Spleen (tissue), 11 donors: Measurements from ENCODE around the gene GJD3. TPM values are rescaled to one million over a fixed set of nuclear protein-coding genes. Genes with fewer than 3 reads are reported as not detected.

ENCODE experiments used
- DNase-seq: peaks from one replicate; pipeline ENCODE4 v3.0.0-alpha.2; 2020
- H3K27ac ChIP-seq, 8 donors: fragments of 200-600 bp; sonication (generic) in 7 of 8; 1 replicate in 4 of 8; 2 replicates in 4 of 8; pipeline versions ENCODE4 v1.5.0 to v1.8.0; 2016 to 2021; ENCODE audit warnings: inconsistent platforms in 4 of 8, mild to moderate bottlenecking in 4 of 8, moderate library complexity in 1 of 8
- H3K27me3 ChIP-seq, 7 donors: fragments of 200-600 bp; sonication (generic) in 6 of 7; replicated peaks in 1 of 7; 1 replicate in 4 of 7; 2 replicates in 3 of 7; pipeline versions ENCODE4 v1.5.0 to v1.8.0; 2016 to 2021; ENCODE audit warnings: inconsistent platforms in 3 of 7, mild to moderate bottlenecking in 1 of 7
- H3K36me3 ChIP-seq, 6 donors: fragments of 200-600 bp; sonication (generic) in 5 of 6; 1 replicate in 4 of 6; 2 replicates in 2 of 6; pipeline versions ENCODE4 v1.5.0 to v1.8.0; 2016 to 2021; ENCODE audit warnings: inconsistent platforms in 2 of 6
- H3K4me1 ChIP-seq, 6 donors: fragments of 200-600 bp; sonication (generic) in 5 of 6; 1 replicate in 3 of 6; 2 replicates in 3 of 6; pipeline versions ENCODE4 v1.5.0 to v1.8.0; 2016 to 2021; ENCODE audit warnings: inconsistent platforms in 3 of 6
- H3K4me3 ChIP-seq, 8 donors: fragments of 200-600 bp; sonication (generic) in 7 of 8; 1 replicate in 4 of 8; 2 replicates in 4 of 8; pipeline versions ENCODE4 v1.5.0 to v1.8.0; 2016 to 2021; ENCODE audit warnings: inconsistent platforms in 4 of 8, mild to moderate bottlenecking in 4 of 8, moderate library complexity in 2 of 8
- H3K9me3 ChIP-seq, 8 donors: fragments of 200-600 bp; sonication (generic) in 7 of 8; 1 replicate in 4 of 8; 2 replicates in 4 of 8; pipeline versions ENCODE4 v1.5.0 to v1.8.0; 2016 to 2021; ENCODE audit warnings: inconsistent platforms in 4 of 8
- POLR2A ChIP-seq, 3 donors: fragments of 450-650 bp; IDR thresholded peaks; one replicate each; pipeline ENCODE4 v1.5.1; 2017; ENCODE audit warnings: antibody characterized with exemption in 3 of 3, mild to moderate bottlenecking in 1 of 3
- POLR2AphosphoS5 ChIP-seq, 3 donors: sonication (generic); formaldehyde crosslinking; IDR thresholded peaks; one replicate each; pipeline ENCODE4 v1.5.1; 2017; ENCODE audit warnings: antibody characterized with exemption in 3 of 3
- WGBS, 5 donors: extraction: QIAGEN DNeasy Blood & Tissue Kit in 3 of 5; methylation state at CpG; one replicate each; pipeline versions ENCODE4 v1.1.5 to v1.1.7; 2013 to 2018; 5-methylcytosine and 5-hydroxymethylcytosine counted together
- intact Hi-C: fragments of 100-400 bp; cut with DNase I; formaldehyde crosslinking; loops from one replicate; pipeline ENCODE4 v1.15.0; 2023; ENCODE audit warnings: low total_unique reads
- polyA plus RNA-seq, 3 donors: library from polyadenylated mRNA; stranded (reverse); fragments of 200-250 nt; gene quantifications; one replicate each; pipeline ENCODE4 v1.2.1, GENCODE V29; 2013
- total RNA-seq, 7 donors: library from RNA; depleted of rRNA in 3 of 7; stranded (reverse); fragments of >200 nt in 3 of 7; fragmentation: NEBNext Ultra II Directional in 4 of 7; extraction: Animal tissue kit (Norgen Biotek cat#: 25700) in 4 of 7; gene quantifications; one replicate each; pipeline versions ENCODE4 v1.1.0 to v1.2.1, GENCODE V29; 2016 to 2021
- TF ChIP-seq, protein P1 (sequence below), 11 experiments: fragments of 200-600 bp in 7 of 11; fragments of 450-650 bp in 4 of 11; sonication (generic) in 4 of 11; IDR thresholded peaks in 8 of 11; conservative IDR thresholded peaks in 3 of 11; 1 replicate in 7 of 11; 2 replicates in 4 of 11; pipeline versions ENCODE4 v1.4.0 to v1.8.0; 2016 to 2021; ENCODE audit warnings: antibody characterized with exemption in 11 of 11, inconsistent platforms in 4 of 11, mild to moderate bottlenecking in 1 of 11
- donor health status: healthy with polysubstance abuse.
- donor health status: DM: no; HTN: no; CAD: no; lungs with moderate emphysema.
- donor health status: DM: no; HTN: no; CAD: no.
- donor health status: Bipolar disorder and iron deficiency.
- donor health status: healthy.
- donor health status: DM: no; HTN: no; CAD: no.
- donor health status: DM: yes; HTN: yes; CAD: no.

Gene GJD3
- total and polyA plus RNA-seq, 10 donors, result 0.20 to 15.0 (median 8.6) TPM

- H3K9me3 ChIP-seq, result no peaks in the 10 kb centered on the region
- TF ChIP-seq, protein P1, sequence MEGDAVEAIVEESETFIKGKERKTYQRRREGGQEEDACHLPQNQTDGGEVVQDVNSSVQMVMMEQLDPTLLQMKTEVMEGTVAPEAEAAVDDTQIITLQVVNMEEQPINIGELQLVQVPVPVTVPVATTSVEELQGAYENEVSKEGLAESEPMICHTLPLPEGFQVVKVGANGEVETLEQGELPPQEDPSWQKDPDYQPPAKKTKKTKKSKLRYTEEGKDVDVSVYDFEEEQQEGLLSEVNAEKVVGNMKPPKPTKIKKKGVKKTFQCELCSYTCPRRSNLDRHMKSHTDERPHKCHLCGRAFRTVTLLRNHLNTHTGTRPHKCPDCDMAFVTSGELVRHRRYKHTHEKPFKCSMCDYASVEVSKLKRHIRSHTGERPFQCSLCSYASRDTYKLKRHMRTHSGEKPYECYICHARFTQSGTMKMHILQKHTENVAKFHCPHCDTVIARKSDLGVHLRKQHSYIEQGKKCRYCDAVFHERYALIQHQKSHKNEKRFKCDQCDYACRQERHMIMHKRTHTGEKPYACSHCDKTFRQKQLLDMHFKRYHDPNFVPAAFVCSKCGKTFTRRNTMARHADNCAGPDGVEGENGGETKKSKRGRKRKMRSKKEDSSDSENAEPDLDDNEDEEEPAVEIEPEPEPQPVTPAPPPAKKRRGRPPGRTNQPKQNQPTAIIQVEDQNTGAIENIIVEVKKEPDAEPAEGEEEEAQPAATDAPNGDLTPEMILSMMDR (IDR thresholded peaks at IDR 0.05 in 8 of 11, conservative IDR thresholded peaks at IDR 0.05 in 3 of 11), result peak in 1 of 11 experiments; percentile 1
- peak in 2 of 3 donors; percentile 61 to 71 for TF ChIP-seq POLR2AphosphoS5 (IDR thresholded peaks at IDR 0.05)
- no peak for TF ChIP-seq POLR2A (IDR thresholded peaks at IDR 0.05)
- H3K27me3 ChIP-seq, result no peaks in the 10 kb centered on the region
- peaks cover 61 to 99% (median 92%) of the 10 kb centered on the region in 6 donors for H3K4me1 ChIP-seq
- peak; percentile 84 for DNase-seq
- WGBS, 5 donors, result 46 to 60% (median 60%) methylated on average over 36 to 38 of the region's 38 CpGs
- H3K36me3 ChIP-seq, result no peaks in the 10 kb centered on the region
- H3K27ac ChIP-seq, result peak overlapping the region; percentile 83 to 97 (median 92)
- intact Hi-C loops, result no loop called here
- H3K4me3 ChIP-seq, result peak overlapping the region in 6 of 8 donors; percentile 85 to 100 (median 96)
Measured at GRCh38 chr17:40316571-40317344, 47.8 kb downstream of the GJD3 start.

- intact Hi-C loops, result no loop called here
- DNase-seq, result no peak
- H3K4me3 ChIP-seq, result peak overlapping the region in 1 of 8 donors; percentile 85
Measured at GRCh38 chr17:40315678-40316570, 48.6 kb downstream of the GJD3 start.

DNA sequence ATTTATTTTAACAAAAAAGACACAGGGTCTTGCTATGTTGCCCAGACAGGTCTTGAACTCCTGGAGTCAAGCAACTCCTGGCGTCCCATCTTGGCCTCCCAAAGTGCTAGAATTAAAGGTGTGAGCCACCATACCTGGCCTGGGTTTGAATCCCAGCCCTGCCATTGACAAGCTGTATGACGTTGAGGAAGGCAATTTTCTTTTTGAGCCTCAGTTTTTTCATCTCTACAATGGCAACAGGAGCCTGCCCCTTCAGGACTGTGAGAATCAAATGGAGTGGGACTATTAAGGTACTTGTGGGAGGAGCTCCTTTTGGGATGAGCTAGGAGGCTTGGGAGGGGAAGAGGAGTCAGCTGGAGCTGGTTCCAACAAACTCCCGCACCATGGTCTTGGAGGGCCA is 49.3 kb downstream of the GJD3 start:
- 86 to 90% (median 89%) methylated on average over 3 of the region's 3 CpGs for WGBS, 5 donors
- Histone ChIP-seq H3K27ac (peak overlapping the region in 4 of 8 donors; percentile 38 to 97 (median 58)), H3K9me3 (no peaks in the 10 kb centered on the region), H3K36me3 (no peaks in the 10 kb centered on the region), H3K4me1 (peaks cover 61 to 99% (median 92%) of the 10 kb centered on the region in 6 donors), H3K27me3 (no peaks in the 10 kb centered on the region), H3K4me3 (no peak overlapping the region)
- TF ChIP-seq POLR2A (IDR thresholded peaks at IDR 0.05) (no peak), POLR2AphosphoS5 (IDR thresholded peaks at IDR 0.05) (no peak)
- TF ChIP-seq, protein P1 (IDR thresholded peaks at IDR 0.05 in 8 of 11, conservative IDR thresholded peaks at IDR 0.05 in 3 of 11), result no peak
- intact Hi-C loops, result no loop called here
- DNase-seq, result no peak

More at GRCh38 chr17:40315678-40316570, 48.6 kb downstream of the GJD3 start:
- 45 to 57% (median 52%) methylated on average over 7 to 9 of the region's 9 CpGs for WGBS, 5 donors
- Histone ChIP-seq H3K9me3 (no peaks in the 10 kb centered on the region), H3K27me3 (no peaks in the 10 kb centered on the region), H3K36me3 (no peaks in the 10 kb centered on the region), H3K4me1 (peaks cover 61 to 99% (median 92%) of the 10 kb centered on the region in 6 donors), H3K27ac (peak overlapping the region in 6 of 8 donors; percentile 38 to 97 (median 94))
- no peak for TF ChIP-seq POLR2A (IDR thresholded peaks at IDR 0.05)

GRCh38 chr17:40314584-40314956 is 50.0 kb downstream of the GJD3 start:
- WGBS, 5 donors, result 0 to 100% (median 30%) methylated on average over 1 to 3 of the region's 3 CpGs
- intact Hi-C loops, result no loop called here
- H3K4me1 ChIP-seq, result peaks cover 59 to 99% (median 92%) of the 10 kb centered on the region in 6 donors
- H3K9me3 ChIP-seq, result no peaks in the 10 kb centered on the region
- no peaks in the 10 kb centered on the region for H3K27me3 ChIP-seq
- TF ChIP-seq POLR2A (IDR thresholded peaks at IDR 0.05) (no peak), POLR2AphosphoS5 (IDR thresholded peaks at IDR 0.05) (peak; percentile 73 to 93 (median 93))
- TF ChIP-seq, protein P1 (IDR thresholded peaks at IDR 0.05 in 8 of 11, conservative IDR thresholded peaks at IDR 0.05 in 3 of 11), result peak in 1 of 11 experiments; percentile 6
- H3K36me3 ChIP-seq, result no peaks in the 10 kb centered on the region
- peak overlapping the region in 5 of 8 donors; percentile 15 to 97 (median 61) for H3K27ac ChIP-seq
- H3K4me3 ChIP-seq, result no peak overlapping the region
- peak; percentile 96 for DNase-seq
